Ishikawa (cell line): ENCODE results near the gene U2SURP.

ENCODE experiments used
- CEBPB ChIP-seq: IDR thresholded peaks from 2 replicates; pipeline ENCODE4 v1.6.1; 2012
- CREB1 ChIP-seq: IDR thresholded peaks from 2 replicates; pipeline ENCODE4 v1.6.1; 2012; ENCODE audit warnings: low read depth
- EGR1 ChIP-seq: IDR thresholded peaks from 2 replicates; pipeline ENCODE4 v1.6.1; 2012
- EP300 ChIP-seq: IDR thresholded peaks from 2 replicates; pipeline ENCODE4 v1.6.1; 2012; ENCODE audit warnings: borderline replicate concordance
- FOXM1 ChIP-seq: IDR thresholded peaks from 2 replicates; pipeline ENCODE4 v1.6.1; 2012; ENCODE audit warnings: low read depth, borderline replicate concordance
- NFIC ChIP-seq: IDR thresholded peaks from 2 replicates; pipeline ENCODE4 v1.6.1; 2012
- RAD21 ChIP-seq: IDR thresholded peaks from 2 replicates; pipeline ENCODE4 v1.6.1; 2012; ENCODE audit warnings: low read depth
- REST ChIP-seq: IDR thresholded peaks from 2 replicates; pipeline ENCODE4 v1.6.1; 2012; ENCODE audit warnings: low read depth, mild to moderate bottlenecking
- TAF1 ChIP-seq: IDR thresholded peaks from 2 replicates; pipeline ENCODE4 v1.6.1; 2012; ENCODE audit warnings: low read depth, mild to moderate bottlenecking
- TCF12 ChIP-seq: IDR thresholded peaks from 2 replicates; pipeline ENCODE4 v1.6.1; 2012; ENCODE audit warnings: low read depth
- TEAD4 ChIP-seq: IDR thresholded peaks from 2 replicates; pipeline ENCODE4 v1.6.1; 2012
- YY1 ChIP-seq: IDR thresholded peaks from 2 replicates; pipeline ENCODE4 v1.6.1; 2012; ENCODE audit warnings: low read depth
- ZBTB7A ChIP-seq: IDR thresholded peaks from 2 replicates; pipeline ENCODE4 v1.6.1; 2012; ENCODE audit warnings: low read depth
- TF ChIP-seq, protein P1 (sequence below): IDR thresholded peaks from 2 replicates; pipeline ENCODE4 v1.6.1; 2012
- TF ChIP-seq, protein P2 (sequence below): IDR thresholded peaks from 2 replicates; pipeline ENCODE4 v1.6.1; 2012

The U2SURP gene

DNA sequence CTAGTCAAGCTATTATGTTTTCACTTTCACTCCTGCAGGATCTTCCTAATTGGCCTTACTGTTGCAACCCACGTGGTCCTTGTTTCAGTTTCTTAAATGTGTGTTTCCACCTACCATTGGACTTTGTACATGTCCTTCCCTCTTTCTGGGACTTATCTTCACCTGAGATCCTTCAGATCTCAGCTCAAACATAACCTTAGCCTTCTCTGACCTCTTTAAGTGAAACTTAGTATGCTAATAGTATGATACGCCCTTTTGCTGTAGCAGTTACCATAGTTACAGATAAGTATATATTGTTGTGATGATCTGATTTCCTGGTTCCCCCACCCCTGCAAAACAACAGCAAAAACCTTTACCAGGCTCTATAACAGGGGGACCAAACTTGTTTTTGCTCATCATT is 35.2 kb downstream of the U2SURP start:
- no peak for TF ChIP-seq NFIC
- TF ChIP-seq, protein P1, sequence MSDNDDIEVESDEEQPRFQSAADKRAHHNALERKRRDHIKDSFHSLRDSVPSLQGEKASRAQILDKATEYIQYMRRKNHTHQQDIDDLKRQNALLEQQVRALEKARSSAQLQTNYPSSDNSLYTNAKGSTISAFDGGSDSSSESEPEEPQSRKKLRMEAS, result no peak
- TF ChIP-seq CREB1, result no peak
- no peak for TF ChIP-seq ZBTB7A
- TF ChIP-seq TAF1, result no peak
- TF ChIP-seq EP300, result no peak
- TF ChIP-seq YY1, result no peak
- no peak for TF ChIP-seq REST
- TF ChIP-seq FOXM1, result no peak
- no peak for TF ChIP-seq CEBPB
- TF ChIP-seq TEAD4, result no peak
- no peak for TF ChIP-seq EGR1

GRCh38 chr3:143037867-143038266 is 36.5 kb downstream of the U2SURP start:
- TF ChIP-seq TCF12 (no peak), YY1 (no peak), NFIC (no peak), CREB1 (no peak), TAF1 (no peak), RAD21 (no peak), EP300 (no peak), FOXM1 (no peak), EGR1 (no peak), ZBTB7A (no peak), REST (no peak), TEAD4 (no peak), CEBPB (no peak)
- TF ChIP-seq, protein P1, result no peak
- TF ChIP-seq, protein P2, sequence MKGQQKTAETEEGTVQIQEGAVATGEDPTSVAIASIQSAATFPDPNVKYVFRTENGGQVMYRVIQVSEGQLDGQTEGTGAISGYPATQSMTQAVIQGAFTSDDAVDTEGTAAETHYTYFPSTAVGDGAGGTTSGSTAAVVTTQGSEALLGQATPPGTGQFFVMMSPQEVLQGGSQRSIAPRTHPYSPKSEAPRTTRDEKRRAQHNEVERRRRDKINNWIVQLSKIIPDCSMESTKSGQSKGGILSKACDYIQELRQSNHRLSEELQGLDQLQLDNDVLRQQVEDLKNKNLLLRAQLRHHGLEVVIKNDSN, result no peak

DNA sequence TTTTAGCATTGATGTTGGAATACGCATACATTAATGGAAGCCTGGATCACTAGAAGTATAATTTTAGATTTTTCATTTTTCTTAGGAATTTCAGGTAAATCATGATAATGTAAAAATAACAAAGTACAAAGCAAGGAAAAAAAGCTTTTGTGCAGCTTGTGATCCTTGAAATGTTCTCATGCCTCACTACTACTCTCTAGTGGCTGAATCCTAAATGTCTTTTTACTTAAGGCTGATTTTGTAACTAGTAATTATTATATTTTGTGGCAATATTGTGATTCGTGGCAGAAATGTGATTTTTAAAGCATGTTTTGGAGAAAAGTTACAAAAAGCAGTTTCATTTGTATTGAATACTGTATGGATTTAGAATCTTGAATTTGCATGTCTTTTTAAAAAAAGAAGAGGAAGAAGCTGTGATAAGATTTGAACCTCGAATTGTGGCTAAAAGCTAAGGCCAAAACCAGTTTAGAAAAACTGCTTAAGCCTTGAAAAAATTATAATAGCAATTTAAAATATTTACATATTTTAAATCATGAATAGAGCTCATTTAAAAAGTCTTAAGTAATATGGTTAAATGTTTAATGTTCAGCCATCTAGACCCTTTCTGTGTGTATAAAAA is 39.0 kb downstream of the U2SURP start:
- peak; percentile 30 for TF ChIP-seq RAD21
- TF ChIP-seq, protein P2, result no peak

DNA sequence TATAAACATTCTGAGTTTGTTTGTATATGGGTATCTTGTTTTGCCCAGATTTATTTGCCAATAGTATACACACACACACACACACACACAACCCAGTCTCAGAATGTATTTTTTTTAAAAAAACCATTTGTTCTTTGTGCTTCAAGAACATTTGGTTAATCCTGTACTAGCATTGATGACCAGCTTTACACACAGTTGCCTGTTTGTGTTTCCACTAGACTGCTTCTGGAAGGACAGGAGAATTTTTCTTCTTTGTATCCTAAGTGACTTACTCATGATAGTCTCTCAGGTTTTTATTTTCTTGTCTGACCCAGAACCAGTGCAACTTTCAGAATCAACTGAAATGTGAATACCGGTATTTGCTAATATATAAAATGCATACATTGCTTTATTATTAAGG is 40.5 kb downstream of the U2SURP start:
- TF ChIP-seq NFIC (no peak), FOXM1 (no peak), TCF12 (no peak), ZBTB7A (no peak), TEAD4 (no peak)
- TF ChIP-seq, protein P2, result no peak

DNA sequence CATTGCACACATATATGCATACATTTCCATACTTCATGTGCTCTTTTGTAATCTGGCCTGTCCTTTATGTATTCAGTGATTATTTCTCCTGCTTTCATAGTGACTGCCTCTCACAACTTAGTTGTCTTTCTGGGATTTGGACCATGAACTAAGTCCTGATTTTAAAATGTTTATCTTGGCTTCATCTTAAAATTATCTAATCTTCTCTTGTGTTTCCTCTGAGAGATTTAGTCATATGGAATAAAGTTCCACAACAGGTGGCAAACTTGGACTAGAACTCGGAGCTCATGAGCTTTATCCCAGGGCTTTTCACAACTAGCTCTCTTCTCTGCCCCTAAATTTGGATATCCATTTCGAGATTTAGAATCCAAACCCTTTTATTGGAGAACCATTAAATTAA is 44.3 kb downstream of the U2SURP start:
- TF ChIP-seq, protein P2, result no peak
- no peak for TF ChIP-seq CREB1
- no peak for TF ChIP-seq YY1
- TF ChIP-seq REST, result no peak
- TF ChIP-seq RAD21, result no peak
- TF ChIP-seq TCF12, result no peak
- no peak for TF ChIP-seq EP300
- TF ChIP-seq ZBTB7A, result no peak
- TF ChIP-seq, protein P1, result no peak
- TF ChIP-seq NFIC, result no peak
- TF ChIP-seq CEBPB, result no peak
- no peak for TF ChIP-seq EGR1
- TF ChIP-seq FOXM1, result no peak
- no peak for TF ChIP-seq TEAD4
- no peak for TF ChIP-seq TAF1
